ENCODE results near the gene FKBP11. TPM values are rescaled to one million over a fixed set of nuclear protein-coding genes. Genes with fewer than 3 reads are reported as not detected.

The FKBP11 gene
- total RNA-seq, 1 experiment from 2014 or later = 18.5 TPM

DNA sequence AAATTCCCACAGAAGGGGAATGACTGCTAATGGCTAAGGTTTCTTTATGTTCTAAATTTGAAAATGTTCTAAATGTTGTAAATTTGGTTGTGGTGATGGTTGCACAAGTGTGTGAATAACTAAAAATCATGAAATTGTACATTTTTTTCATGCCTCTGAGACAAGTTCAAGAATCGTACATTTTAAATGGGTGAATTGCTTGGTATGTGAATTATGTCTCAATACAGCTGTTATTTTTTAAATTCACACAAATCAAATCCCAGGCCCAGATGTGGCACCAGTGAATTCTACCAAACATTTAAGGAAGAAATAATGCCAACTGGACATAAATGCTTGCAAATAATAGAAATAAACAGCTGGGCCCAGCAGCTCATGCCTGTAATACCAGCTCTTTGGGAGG is 31.0 kb downstream of the FKBP11 start:
- Histone ChIP-seq H3K4me3 (replicated peaks in 1 of 2; ENCODE audit: low read depth in 1 of 2, low read length in 2 of 2) (no peak overlapping the region), H3K9me3 (ENCODE audit: control insufficient read depth in 1 of 2, insufficient read depth in 1 of 2, low read depth in 1 of 2, low read length in 2 of 2) (no peaks in the 10 kb centered on the region), H3K79me2 (ENCODE audit: insufficient read depth, low read length) (no peaks in the 10 kb centered on the region), H3K27me3 (ENCODE audit: insufficient read depth, low read length) (peaks cover 3% of the 10 kb centered on the region; the same call in 1 of the 2 replicates), H3K4me2 (ENCODE audit: low read length) (no peak overlapping the region), H4K20me1 (ENCODE audit: insufficient read depth) (no peaks in the 10 kb centered on the region), H3K27ac (ENCODE audit: low read depth, low read length) (no peak overlapping the region), H2AFZ (ENCODE audit: low read depth, low read length, poor library complexity, severe bottlenecking) (no peak overlapping the region), H3K9ac (ENCODE audit: low read length) (no peak overlapping the region), H3K36me3 (ENCODE audit: control insufficient read depth in 1 of 2, insufficient read depth in 2 of 2, low read length in 2 of 2) (no peaks in the 10 kb centered on the region), H3K4me1 (ENCODE audit: control insufficient read depth in 1 of 2, insufficient read depth in 2 of 2, low read length in 2 of 2) (peaks cover 0 to 6% of the 10 kb centered on the region in 2 experiments; a peak in 1 of 4 replicates), H3K9me2 (ENCODE audit: insufficient read depth) (no peaks in the 10 kb centered on the region)
- intact Hi-C loops (cut with micrococcal nuclease) = no loop called here
- ChIA-PET RAD21 (ENCODE audit: low non-redundant PET in 1 of 2, low total read pairs in 2 of 2, uncharacterized antibody in 2 of 2, unreplicated experiment in 2 of 2) (no interaction called here), CTCF (interaction anchor here (0.8 kb wide), 1 partner anchor 41 kb away, joined by 3 read pairs; no protein-coding TSS in a partner anchor), POLR2A (no interaction called here)
- BruUV-seq (replicated peaks) = no TSS peak
- ATAC-seq (no peak), DNase-seq (ENCODE audit: low read depth, low spot score) (no peak)
- no peak for TF ChIP-seq SIN3A (IDR thresholded peaks at IDR 0.05; ENCODE audit: low read depth)
- TF ChIP-seq, protein P1, sequence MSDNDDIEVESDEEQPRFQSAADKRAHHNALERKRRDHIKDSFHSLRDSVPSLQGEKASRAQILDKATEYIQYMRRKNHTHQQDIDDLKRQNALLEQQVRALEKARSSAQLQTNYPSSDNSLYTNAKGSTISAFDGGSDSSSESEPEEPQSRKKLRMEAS (IDR thresholded peaks at IDR 0.05) = no peak
- no peak for TF ChIP-seq RAD21 (IDR thresholded peaks at IDR 0.05; ENCODE audit: low read depth)
- TF ChIP-seq TCF7L2 (IDR thresholded peaks at IDR 0.05; ENCODE audit: borderline replicate concordance, extremely low read depth, insufficient read depth, insufficient read length) = no peak
- no peak for TF ChIP-seq SRF (IDR thresholded peaks at IDR 0.05; ENCODE audit: low read depth)
- TF ChIP-seq, protein P2, sequence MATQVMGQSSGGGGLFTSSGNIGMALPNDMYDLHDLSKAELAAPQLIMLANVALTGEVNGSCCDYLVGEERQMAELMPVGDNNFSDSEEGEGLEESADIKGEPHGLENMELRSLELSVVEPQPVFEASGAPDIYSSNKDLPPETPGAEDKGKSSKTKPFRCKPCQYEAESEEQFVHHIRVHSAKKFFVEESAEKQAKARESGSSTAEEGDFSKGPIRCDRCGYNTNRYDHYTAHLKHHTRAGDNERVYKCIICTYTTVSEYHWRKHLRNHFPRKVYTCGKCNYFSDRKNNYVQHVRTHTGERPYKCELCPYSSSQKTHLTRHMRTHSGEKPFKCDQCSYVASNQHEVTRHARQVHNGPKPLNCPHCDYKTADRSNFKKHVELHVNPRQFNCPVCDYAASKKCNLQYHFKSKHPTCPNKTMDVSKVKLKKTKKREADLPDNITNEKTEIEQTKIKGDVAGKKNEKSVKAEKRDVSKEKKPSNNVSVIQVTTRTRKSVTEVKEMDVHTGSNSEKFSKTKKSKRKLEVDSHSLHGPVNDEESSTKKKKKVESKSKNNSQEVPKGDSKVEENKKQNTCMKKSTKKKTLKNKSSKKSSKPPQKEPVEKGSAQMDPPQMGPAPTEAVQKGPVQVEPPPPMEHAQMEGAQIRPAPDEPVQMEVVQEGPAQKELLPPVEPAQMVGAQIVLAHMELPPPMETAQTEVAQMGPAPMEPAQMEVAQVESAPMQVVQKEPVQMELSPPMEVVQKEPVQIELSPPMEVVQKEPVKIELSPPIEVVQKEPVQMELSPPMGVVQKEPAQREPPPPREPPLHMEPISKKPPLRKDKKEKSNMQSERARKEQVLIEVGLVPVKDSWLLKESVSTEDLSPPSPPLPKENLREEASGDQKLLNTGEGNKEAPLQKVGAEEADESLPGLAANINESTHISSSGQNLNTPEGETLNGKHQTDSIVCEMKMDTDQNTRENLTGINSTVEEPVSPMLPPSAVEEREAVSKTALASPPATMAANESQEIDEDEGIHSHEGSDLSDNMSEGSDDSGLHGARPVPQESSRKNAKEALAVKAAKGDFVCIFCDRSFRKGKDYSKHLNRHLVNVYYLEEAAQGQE (IDR thresholded peaks at IDR 0.05; ENCODE audit: low read depth) = no peak
- no peak for TF ChIP-seq EZH2phosphoT487 (IDR thresholded peaks at IDR 0.05; ENCODE audit: borderline replicate concordance)
